ENCODE data around the gene SUSD3.
"Not testable (repeated sequence)": the region's sequence is repeated elsewhere in the genome, so short reads cannot be mapped to it uniquely, and the experiment has no call there.

SUSD3 gene

DNA sequence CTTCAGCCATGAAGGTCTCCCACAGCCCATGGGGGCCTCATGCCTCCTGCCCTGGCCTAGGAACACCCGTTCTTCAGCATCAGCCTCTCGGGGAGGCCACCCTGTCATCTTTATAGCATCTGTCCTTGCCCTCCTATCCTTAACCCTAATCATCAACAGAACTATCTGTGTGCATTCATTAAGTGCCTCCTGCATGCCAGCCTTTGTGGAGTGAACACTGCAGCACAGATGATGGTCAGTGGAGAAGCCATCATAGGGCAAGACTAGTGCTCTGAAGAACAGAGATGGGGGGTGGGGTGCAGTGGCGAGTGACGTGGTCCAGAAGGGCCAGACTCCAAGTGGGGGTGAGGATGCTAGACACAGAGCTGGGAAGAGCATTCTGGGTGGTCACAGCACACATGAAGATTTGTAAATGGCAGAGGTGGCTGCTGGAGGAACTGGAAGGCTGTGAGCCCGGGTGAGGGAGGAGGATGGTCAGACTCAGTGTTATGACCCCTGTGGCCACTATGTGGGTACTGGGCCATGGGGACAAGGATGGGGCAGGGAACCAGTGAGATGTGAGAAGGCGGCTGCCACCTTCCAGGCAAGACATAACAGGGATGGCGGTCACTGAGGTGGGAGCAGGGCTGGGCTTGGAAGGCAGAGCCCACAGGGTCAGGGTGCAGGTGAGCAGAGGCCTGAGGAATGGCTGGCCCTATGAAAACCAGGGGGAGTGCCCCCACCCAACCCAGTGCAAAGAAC lies 33.9 kb downstream of the SUSD3 start:
- no peak for DNase-seq (ENCODE audit: low read depth in 2 of 2)

DNA sequence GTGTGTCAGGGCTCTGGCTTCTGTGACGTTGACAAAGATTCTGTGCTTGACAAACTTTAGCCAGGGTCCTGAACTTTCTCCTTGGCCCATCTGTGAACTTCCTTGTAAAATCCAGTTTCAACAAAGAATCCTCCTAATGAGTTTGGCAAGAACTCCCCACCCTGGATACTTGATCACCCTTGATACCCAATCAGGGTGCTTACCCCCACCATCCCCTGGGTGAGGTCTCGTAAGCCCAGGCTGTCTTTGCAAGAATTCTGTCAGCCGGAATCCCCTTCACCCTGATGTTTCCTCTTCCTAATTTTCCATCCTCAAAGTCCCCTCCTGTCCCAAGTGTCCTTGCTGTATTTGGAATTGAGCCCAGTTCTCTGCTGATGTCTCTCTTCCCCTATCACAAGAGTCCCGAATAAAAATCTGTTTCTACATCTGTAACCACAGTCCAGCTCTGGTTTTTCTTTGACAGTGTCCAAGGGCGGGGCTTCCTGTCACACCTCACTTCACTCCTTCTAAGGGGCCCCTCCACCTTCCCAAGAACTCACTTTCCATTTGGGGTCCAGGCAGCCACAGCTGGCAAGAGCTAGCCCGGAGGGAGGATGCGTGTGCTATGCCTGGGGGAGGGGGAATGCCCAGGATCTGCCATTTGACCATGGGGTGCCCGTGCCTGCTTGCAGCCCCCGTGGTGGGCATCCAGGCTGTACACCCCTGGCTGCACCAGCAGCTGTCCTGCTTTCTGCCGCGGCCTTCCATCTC lies 34.8 kb downstream of the SUSD3 start:
- DNase-seq (ENCODE audit: low read depth in 2 of 2): no peak

DNA sequence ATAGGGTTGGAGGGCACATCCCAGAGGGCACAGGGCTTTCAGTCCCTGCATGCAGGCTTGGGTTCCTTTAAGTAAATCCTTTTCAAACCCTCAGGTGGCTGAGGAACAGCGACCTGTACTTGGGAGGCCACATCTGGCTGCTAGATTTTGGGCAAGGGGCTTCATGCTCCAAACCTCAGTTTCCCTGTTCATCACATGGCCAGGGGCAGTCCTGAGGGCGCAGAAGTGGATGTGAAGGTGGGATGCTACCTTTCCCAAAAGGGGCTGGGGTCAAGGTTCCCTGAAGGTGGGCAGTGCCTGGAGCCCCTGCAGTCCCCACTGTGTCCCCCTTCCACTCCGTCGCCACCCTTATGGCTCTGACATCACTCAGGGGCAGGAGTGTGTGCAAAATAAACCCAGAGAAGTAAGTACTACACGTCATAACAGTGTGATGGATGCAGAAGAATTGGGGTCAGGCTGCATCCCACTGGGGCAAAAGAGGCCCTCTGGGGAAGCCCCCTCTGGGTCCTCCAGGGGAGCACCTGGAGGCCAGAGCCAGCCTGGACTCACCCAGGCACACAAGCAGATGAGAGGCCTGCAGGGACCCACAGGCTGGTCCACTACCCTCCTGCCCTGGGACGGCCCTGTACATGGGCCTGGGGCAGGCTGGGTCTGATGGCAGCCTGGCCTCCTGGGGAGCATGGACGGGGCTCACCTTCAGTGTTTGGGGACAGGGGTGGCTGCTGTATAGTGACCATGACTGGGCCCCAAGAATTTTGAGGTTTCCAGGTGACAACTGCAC lies 35.6 kb downstream of the SUSD3 start:
- no peak for DNase-seq (ENCODE audit: low read depth in 2 of 2)

DNA sequence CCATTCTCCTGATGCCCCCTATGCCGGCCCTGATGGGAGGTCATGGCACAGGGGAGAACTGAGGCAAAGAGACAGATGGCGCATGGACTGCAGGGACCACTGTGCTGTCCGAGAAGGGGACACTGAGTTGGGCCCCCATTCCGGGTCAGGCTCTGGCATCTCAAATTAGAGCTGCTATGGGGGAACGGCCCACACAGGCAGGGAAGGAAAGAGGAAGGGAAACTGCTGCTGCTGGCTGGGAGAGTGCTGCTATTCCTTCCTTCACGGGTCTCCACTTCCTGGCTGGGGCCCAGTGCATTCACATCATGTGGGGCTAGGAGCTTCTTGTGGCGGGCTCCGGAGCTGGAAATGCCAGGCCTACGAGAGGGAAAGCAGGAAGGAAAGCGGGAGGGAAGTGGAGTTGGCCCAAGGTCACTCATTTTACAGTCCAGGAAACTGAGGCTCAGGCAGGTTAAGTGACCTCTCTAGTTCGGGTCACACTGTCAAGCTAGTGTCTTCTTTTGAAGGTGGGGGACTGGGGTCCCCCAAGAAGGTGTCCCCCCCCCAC lies 36.2 kb downstream of the SUSD3 start:
- DNase-seq (ENCODE audit: low read depth in 2 of 2): no peak

DNA sequence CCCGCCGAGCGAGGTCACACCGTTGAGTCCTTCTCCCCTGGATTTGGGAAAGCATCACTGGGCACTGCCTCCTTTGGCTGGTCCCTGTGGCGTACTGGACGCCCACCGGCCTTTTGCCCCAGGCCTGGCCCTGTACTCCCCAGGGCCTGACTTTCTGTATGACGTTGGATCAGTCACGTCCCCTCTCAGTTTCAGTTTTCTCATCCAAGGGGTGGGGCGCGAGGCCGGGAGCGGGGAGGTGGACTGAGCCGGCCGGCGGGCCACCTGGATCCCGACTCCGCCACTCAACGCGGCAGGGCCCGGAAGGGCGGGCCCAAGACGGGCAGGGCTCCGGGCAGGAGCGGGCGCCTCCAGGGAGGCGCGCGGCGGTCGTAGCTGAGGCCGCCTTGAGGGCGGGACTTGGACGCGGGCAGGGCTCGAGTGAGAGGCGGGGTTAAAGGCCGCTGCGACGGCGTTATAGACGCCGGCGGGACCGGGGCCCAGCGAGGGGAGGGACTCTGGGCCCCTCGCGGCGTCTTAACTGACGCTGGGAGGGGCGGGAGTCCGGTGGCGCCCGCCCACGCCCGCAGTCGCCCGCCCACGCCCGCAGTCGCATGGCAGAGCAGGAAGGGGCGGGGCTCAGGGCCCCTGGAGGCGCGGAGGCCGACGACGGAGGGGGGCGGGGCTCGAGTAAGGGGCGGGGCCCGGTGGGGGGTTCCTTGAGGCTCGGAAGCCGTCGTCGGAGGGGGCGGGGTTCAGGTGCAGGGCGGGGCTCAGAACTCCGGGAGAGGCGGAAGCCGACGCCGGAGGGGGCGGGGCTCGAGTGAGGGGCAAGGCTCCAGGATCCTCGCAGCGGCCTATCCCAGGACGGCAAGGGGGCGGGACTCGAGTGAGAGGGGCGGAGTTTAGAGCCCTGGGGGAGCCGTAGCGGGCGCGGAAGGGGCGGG lies 37.0 kb downstream of the SUSD3 start:
- DNase-seq (ENCODE audit: low read depth in 2 of 2): peak; percentile 100

DNA sequence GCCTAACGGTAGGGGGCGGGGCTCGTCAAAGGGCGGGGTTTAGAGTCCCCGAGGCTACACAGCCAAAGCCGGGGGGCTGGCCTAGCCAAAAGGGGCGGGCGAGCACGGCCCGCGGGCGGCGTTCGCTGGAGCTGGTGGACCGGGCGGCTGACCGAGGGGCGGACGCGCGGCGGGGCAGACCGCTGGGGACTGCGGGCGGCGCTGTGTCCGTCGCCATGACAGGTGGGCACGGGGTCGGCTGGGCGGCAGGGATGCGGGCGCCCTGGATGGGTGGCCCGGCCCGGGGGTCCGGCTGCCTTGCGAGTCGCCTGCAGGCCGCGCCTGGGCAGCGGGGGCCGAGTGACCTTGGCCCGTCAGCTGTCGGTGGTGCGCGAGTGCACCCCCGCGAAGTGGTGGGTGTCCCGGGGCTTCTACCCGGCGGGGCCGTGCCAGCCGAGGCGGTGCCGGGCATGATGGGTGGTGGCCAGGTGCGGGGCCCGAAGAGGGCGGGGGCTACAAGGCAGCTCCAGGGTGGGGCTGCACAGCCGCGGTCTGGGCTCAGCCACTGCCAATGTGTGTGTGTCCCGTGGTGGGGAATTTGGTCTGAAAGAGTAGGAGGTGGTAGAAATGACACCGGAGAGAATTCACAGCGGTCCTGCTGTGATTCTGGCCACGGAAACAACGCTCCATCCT lies 37.8 kb downstream of the SUSD3 start, which contains the start of gene CARD19:
CARD19 (plus strand) TSS at position 87 of the 672 bp plus-strand sequence; CDS start at position 216, 129 bp downstream.
- DNase-seq (ENCODE audit: low read depth in 2 of 2): no peak

DNA sequence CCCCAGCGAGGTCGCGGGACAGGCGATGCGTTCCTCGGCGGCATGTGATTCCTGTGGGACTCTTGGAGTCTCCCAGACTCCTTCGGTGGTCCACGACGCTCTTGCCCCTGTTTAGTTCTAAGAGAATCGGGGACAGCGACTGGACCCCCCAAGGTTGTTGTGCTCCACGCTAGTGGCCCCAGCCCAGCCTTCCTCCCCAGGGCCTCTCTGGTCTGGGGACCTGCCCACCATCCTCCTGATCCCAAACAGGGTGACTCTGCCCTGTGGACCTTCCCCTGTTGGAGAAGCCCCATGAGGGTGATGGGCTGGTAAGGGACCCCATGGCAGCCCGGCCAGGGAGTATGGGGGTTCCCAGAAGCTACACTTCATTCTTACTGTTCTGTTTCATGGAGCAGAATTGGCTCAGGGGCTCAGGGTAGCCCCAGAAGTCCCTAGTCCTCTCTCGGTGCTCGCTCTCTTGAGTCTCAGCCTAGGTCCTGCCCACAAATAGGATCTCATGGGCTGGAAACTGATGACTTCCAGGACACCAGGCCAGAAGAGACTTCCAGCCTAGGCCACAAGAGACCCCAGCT lies 38.4 kb downstream of the SUSD3 start:
- DNase-seq (ENCODE audit: low read depth in 2 of 2): no peak

DNA sequence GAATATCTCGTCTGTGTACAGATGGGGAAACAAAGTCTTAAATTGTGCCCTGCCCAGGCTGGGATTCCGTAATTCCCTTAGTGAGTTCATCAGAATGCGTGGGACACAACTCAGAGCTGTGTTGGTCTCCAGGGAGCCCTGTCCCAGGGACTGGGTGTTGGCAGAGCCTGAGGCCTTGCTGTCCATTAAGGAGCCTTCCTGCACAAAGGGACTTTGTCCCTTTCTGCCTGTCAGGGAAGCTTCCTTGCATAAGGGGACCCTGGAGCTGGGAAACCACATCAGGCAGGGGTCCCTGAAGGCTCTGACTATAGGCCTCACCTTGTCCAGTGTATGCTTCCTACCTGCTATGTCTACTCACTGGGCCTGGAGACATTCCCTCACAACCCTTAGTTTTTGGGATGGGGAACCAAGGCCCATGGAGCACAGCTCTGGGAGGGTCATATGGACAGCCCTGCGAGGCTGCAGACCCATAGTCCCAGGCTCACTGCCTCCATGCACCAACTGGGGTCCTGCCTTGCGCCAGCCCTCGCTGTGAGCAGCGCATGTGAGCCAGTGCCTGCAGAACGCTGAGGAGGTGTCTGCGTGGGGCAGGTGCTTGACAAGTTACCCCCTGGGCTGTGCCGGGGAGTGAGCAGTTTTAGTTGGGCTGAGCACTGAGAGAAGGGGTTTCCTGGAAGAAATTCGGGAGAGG lies 39.2 kb downstream of the SUSD3 start:
- no peak for DNase-seq (ENCODE audit: low read depth in 2 of 2)

DNA sequence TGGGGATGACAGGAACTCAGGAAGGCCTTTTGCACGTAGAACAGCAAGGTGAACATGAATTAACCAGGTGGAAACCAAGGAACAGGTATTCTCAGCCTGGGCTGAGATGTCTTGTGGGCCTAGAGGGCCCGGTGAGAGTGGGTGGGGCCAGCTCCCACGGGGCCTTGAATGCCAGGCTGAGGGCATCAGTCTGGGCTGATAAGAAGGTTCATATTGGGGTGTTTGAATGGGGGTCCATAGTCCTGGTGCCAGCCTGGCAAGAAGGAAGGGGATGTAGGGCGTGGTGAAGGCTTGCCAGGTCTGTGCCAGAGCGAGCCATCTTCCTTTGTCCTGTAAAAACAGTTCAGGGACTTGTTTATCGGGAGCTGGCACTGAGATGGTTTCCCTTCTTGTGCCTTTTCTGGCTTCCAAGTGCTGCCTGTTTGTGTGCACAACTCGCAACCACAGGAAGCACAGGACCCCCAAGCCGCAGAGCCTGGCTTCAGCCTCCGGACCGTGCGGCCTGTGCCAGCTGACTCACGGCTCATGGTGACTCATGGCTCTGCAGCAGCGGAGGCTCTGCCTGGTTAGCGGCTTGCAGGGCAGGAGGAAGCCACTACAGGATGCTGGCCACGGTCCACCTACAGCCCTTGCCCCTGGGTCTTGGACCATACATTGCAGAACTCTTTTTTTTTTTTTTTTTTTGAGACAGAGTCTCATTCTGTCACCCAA lies 39.9 kb downstream of the SUSD3 start:
- peak in 1 of 2 donors; percentile 56 for DNase-seq (ENCODE audit: low read depth in 2 of 2)

DNA sequence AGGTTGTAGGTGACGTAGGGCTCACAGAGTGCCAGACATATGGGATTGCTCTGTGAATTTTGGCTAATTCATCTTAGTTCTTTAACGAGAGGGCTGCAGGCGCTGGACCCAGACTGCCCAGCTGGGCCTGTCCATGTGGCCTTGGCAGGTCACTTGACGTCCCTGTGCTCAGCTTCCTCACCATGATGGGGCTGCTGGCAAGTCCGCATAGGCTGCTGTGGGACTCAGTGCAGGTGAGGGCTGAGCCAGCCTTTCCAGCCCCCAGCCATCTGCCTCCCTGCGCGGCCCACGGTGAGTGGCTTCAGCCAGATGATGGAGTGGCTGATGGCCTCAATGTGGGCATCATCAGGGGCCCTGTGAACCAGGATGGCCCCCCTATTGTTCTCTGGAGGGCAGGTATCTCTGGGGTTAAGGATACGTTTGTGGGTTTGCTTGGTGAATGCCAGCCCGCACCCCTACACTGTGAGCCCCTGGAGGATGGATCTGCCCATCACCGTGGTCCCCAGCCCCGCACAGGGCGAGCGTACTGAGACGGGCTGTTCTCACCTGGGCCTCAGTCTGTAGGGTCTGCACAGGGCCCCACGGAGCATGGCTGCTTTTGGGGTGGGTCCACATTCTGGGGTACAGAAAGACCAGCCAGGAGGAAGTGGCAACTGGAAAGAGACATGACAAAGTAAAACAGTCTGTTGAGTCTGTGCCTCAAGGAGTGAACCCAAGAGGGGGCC lies 41.2 kb downstream of the SUSD3 start:
- no peak for DNase-seq (ENCODE audit: low read depth in 2 of 2)

DNA sequence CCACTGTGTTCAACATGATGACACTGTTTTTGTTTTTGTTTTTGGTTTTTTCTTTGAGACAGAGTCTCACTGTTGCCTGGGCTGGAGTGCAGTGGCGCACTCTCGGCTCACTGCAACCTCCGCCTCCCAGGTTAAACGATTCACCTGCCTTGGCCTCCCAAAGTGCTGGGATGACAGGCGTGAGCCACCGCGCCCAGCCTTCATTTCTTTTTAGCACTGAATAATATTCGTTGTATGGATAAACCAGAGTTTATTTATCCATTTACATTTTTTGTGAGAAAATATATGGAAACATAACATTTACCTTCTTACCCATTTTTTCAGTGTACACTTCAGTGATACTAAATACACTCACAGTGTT lies 41.8 kb downstream of the SUSD3 start:
- DNase-seq (ENCODE audit: low read depth in 2 of 2): no peak

DNA sequence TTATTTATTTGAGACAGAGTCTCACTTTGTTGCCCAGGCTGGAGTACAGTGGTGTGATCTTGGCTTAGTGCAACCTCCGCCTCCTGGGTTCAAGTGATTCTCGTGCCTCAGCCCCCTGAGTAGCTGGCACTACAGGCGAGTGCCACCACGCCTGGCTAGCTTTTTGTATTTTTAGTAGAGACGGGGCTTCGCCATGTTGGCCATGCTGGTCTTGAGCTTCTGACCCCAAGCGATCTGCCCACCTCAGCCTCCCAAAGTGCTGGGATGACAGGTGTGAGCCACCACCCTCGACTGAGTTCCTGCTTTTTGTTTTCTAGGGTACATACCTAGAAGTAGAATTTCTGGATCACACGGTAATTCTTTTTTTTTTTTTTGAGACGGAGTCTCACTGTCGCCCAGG lies 42.6 kb downstream of the SUSD3 start:
- DNase-seq (ENCODE audit: low read depth in 2 of 2): not testable (repeated sequence)

DNA sequence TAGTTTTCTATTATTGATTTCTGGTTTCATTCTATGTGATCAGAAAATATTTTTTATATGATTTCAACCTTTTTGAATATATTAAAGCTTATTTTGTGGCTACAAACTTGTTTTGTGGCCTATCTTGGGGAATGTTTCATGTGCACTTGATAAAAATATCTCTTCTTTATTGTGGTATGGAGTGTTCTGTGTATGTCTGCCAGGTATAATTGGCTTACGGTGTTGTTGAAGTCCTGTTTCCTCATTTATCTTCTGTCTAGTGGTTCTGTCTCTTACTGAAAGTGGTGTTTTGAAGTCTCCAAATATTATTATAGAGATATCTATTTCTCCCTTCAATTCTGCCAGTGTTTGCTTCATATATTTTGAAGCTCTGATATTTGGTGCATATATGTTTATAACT lies 47.1 kb downstream of the SUSD3 start:
- DNase-seq (ENCODE audit: low read depth in 2 of 2): no peak

DNA sequence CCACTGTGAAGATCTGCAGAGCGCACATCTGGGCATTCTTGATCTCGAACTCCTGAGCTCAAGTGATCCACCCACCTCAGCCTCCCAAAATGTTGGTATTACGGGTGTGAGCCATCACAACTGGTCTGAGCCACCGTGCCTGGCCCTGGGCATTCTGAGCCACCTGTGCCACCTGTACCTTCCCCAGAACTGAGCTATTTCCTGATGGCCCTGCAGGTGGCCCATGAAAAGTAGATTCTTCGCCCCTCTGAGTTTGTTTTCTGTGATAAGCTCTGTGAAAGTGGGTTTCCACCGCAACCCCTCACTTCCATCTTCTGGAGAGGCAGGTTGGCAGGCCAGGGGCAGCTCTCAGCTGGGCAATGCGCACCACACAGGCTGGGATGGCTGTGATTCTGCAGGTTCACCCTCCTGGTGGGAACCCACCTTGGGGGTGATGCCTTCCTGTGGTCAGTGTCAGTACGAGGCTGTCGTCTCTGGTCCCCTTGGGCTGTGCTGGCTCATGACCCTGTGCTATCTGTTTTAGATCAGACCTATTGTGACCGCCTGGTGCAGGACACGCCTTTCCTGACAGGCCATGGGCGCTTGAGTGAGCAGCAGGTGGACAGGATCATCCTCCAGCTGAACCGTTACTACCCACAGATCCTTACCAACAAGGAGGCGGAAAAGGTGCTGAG lies 48.8 kb downstream of the SUSD3 start:
- DNase-seq (ENCODE audit: low read depth in 2 of 2): no peak

DNA sequence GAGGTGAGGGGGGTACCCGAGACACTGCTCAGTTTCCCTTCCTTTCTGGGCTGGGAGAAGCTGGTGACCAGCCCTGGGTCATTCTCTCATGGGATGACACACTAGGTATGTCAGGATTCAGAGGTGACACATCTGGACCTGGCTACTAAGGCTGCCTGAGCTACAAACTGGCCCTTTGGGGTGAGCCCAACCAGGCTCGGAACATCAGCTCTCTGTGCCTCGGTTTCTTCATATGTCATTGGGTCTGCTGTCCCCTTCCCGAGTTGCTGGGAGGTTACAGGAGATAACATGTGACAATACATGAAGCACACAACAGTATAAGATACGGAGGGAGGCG lies 49.3 kb downstream of the SUSD3 start:
- DNase-seq (ENCODE audit: low read depth in 2 of 2): no peak

DNA sequence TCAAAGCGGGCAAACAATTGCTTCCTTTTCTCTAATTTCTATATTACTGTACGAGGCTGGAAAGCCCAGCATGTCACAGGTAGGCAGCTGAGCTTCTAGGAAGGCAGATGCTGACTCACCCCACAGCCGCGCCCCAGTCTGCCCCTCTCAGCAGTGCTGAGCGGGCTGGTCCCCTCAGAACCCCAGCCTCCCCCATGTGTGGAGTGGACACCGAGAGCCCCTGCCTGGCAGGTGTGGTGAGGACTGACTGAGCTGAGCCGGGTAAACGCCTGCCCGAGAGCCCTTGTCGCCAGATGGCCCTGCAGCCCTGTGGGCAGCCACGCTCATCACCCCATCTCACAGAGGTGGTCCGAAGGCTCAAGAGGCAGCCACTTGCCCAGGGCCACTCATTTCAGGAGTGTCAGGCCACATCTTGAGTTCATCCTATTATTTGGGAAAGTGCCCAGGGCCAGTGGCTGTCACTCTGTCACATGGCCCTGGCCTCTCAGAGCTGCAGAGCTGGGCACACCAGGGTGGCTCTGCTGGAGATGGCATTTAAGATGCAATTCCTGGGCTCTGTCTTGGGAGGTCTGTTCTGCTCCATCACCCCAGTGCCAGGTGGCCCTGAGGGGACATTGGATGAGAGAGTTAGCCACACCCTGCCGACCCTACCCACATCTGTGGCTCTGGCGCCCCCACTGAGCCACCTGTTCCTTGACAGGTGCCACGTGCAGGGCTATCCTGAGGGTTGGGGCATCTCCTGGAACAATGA lies 50.0 kb downstream of the SUSD3 start:
- no peak for DNase-seq (ENCODE audit: low read depth in 2 of 2)

DNA sequence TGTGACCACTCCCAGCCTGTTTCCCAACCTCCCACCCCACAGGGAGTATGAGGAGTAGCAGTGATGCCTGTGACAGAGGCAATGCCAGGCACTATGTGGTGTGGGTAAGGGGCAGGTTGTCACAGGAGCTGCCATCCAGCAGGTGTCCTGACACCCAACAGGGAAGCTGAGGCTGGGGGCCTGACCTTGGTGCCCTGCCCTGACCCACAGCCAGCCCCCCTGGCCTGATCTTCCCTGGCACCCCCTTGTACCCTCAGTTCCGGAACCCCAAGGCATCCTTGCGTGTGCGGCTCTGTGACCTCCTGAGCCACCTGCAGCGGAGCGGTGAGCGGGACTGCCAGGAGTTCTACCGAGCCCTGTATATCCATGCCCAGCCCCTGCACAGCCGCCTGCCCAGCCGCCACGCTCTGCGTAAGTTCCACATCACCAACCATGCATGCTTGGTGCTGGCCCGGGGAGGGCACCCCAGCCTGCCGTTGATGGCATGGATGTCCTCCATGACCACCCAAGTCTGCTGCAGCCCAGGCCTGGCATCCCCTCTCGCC lies 51.9 kb downstream of the SUSD3 start:
- no peak for DNase-seq (ENCODE audit: low read depth in 2 of 2)

All from stimulated activated CD4-positive, alpha-beta T cell treated with anti-CD3 and anti-CD28 coated beads, Interleukin-15, amount 100 ng/mL, for 48 hours (primary cell).